ENCODE data around the gene KCNQ1.

The KCNQ1 gene

DNA sequence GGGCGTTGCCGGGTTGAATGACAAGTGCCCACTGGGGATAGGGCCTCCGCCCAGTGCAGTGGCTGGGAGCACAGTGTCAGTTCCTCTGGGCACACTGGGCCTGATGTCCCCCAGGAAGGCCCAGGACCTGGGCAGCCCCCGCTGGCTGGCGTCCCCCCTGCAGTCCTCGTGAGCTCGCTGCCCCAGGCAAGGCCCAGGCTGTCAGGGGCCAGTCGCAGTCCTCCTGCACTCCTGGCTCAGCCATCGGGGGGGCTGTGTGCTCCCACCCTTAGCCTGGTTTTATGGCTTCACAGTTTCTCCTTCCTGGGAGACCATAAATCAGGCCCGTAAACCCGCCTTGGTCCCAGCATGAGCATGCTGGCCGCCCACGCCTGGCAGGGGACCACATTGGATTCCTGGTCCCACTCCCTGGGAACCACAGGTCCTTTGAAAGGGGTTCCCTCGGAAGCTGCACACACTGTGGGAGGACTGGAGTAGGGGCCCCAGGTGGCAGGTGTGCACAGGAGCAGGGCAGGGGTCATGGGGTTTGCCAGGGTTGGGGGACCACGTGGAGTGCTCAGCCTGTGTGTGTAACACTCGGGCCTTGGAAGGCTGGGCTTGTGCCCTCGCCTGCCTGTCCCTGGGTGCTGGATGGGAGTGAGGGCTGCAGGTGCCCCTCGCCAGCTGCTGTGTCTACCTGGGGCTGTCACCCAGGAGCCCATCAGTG, 141.4 kb downstream of the KCNQ1 start:
- DNase-seq (ENCODE audit: extremely low read depth, insufficient read length), result no peak
- no peak overlapping the region for H3K4me3 ChIP-seq (replicated peaks; ENCODE audit: low read depth, low read length)
- H3K27me3 ChIP-seq (replicated peaks; ENCODE audit: control insufficient read depth, insufficient read depth, low read length), result no peaks in the 10 kb centered on the region
- TF ChIP-seq, protein P1, sequence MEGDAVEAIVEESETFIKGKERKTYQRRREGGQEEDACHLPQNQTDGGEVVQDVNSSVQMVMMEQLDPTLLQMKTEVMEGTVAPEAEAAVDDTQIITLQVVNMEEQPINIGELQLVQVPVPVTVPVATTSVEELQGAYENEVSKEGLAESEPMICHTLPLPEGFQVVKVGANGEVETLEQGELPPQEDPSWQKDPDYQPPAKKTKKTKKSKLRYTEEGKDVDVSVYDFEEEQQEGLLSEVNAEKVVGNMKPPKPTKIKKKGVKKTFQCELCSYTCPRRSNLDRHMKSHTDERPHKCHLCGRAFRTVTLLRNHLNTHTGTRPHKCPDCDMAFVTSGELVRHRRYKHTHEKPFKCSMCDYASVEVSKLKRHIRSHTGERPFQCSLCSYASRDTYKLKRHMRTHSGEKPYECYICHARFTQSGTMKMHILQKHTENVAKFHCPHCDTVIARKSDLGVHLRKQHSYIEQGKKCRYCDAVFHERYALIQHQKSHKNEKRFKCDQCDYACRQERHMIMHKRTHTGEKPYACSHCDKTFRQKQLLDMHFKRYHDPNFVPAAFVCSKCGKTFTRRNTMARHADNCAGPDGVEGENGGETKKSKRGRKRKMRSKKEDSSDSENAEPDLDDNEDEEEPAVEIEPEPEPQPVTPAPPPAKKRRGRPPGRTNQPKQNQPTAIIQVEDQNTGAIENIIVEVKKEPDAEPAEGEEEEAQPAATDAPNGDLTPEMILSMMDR (IDR thresholded peaks at IDR 0.05; ENCODE audit: insufficient read depth, low read length, poor library complexity, severe bottlenecking), result no peak
- H3K36me3 ChIP-seq (ENCODE audit: control insufficient read depth, insufficient read depth, low read length), result no peaks in the 10 kb centered on the region

DNA sequence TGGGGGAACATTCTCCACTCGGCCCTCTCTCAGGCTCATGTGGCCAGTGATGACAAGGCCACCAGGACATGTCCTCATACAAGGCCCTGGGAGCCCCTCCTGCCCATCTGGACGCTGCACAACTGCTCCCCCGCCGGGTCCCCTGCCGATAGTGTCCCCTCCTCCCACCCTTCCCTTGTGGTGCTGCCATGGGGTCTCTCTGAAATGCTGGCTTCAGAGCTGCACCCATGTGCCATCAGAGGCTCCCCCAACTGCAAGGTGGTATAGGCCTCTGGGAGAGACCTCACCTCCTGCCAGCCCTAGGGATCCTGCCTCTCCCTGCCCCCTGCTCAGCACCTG, 142.0 kb downstream of the KCNQ1 start:
- Histone ChIP-seq H3K36me3 (ENCODE audit: control insufficient read depth, insufficient read depth, low read length) (no peaks in the 10 kb centered on the region), H3K4me3 (replicated peaks; ENCODE audit: low read depth, low read length) (no peak overlapping the region), H3K27me3 (replicated peaks; ENCODE audit: control insufficient read depth, insufficient read depth, low read length) (no peaks in the 10 kb centered on the region)
- TF ChIP-seq, protein P1 (IDR thresholded peaks at IDR 0.05; ENCODE audit: insufficient read depth, low read length, poor library complexity, severe bottlenecking), result no peak
- no peak for DNase-seq (ENCODE audit: extremely low read depth, insufficient read length)

DNA sequence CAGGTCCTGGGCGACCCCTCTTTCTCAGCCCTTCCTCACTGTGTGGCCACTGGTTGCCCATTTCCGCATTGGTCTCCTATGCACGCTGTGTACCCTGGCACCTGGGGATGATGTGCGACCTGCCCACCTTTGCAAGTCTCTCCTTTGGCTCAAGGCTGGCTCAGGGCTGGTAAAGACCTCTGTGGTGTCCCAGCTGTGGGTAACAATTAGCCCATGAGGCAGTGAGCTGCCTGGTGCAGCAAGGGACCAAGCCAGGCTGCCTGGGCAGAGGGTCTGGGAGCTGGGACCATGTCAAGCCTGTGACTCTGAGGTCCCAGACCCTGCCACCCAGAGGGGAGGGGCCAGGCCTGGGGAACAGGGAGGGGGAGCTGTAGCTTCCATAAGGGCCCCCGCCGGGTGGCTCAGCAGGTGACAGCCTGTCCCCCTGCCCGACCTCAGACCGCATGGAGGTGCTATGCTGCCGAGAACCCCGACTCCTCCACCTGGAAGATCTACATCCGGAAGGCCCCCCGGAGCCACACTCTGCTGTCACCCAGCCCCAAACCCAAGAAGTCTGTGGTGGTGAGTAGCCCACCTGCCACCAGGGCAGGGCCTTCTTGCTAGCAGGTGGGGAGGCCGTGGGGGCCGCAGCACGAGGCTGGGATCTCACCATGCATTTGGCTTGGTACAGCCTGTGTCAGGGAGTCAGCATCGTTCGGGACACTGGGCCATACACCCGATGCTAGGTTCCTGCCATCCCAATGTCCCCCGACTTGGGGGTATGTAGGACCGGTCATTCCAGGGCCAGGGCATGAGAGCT, 142.5 kb downstream of the KCNQ1 start:
- no peak for DNase-seq (ENCODE audit: extremely low read depth, insufficient read length)
- H3K4me3 ChIP-seq (replicated peaks; ENCODE audit: low read depth, low read length), result no peak overlapping the region
- H3K36me3 ChIP-seq (ENCODE audit: control insufficient read depth, insufficient read depth, low read length), result no peaks in the 10 kb centered on the region
- H3K27me3 ChIP-seq (replicated peaks; ENCODE audit: control insufficient read depth, insufficient read depth, low read length), result no peaks in the 10 kb centered on the region
- TF ChIP-seq, protein P1 (IDR thresholded peaks at IDR 0.05; ENCODE audit: insufficient read depth, low read length, poor library complexity, severe bottlenecking), result no peak

DNA sequence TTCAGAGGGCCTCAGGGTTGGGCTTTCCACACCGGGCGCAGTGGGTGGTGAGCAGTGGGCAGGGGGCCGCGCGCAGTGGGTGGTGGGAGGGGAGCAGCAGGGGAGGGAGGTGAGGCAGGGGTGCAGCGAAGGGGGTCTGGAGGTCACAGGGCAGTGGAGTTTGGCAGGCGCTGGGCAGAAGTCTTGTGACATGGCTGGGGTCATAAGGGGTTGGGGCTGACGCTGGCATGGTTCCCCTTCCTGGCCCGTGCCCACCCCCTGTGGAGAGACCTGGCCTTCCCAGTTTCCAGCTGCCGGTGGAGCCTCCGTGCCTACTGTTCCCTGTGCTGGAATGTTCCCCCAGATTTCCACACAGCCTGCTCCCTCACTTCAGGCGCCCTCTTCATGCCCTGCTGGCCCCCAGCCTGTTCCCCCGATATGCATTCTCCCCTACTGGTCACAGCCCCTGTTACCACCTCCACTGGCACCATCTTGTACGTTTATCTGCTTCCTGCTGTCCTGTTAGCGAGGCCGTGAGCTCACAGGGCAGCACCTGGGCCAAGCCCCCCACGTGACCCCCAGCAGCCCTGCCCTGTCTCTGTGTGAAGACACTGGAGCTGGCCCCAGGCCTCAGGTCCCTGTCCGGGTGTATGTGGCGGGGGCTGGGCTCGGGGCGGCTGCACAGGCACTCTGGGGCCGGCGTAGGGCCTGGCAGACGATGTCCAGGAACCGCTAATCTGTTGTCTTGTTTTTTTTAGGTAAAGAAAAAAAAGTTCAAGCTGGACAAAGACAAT, 143.4 kb downstream of the KCNQ1 start:
- Histone ChIP-seq H3K27me3 (replicated peaks; ENCODE audit: control insufficient read depth, insufficient read depth, low read length) (no peaks in the 10 kb centered on the region), H3K36me3 (ENCODE audit: control insufficient read depth, insufficient read depth, low read length) (no peaks in the 10 kb centered on the region), H3K4me3 (replicated peaks; ENCODE audit: low read depth, low read length) (no peak overlapping the region)
- TF ChIP-seq, protein P1 (IDR thresholded peaks at IDR 0.05; ENCODE audit: insufficient read depth, low read length, poor library complexity, severe bottlenecking), result no peak
- no peak for DNase-seq (ENCODE audit: extremely low read depth, insufficient read length)

DNA sequence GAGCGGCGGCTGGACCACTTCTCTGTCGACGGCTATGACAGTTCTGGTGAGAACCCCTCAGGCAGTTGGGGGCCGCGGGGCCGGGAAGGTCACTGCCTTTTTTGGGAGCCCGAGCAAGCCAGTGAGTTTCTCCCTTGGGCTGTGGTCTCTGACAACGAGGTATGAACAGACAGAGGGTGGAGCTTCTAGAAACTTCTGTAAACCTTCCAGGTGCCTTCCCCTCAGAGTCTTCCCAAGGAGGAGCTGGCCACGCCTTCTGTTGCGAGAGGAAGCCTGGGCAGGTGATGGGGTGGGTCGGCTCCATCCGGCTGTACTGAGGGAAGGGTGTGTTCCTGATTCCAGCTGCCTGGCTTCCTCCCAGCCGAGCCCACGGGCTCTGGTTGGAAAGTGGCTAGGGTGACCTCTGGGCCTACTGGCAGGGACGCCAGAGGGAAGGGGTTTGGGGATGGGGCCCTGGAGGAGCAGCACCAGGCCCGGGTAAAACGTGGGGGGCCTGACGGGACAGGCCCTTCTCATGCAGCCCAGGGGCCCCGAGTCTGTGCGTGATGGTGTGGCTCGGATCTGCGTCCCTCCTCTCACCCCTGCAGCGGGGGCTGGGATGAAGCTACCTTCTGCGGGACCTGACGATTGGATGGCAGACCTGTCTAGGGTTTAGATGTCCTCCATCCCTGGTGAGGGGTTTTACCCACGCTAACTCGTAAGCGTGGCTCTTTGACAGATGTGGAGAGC, 144.2 kb downstream of the KCNQ1 start:
- no peak for DNase-seq (ENCODE audit: extremely low read depth, insufficient read length)
- TF ChIP-seq, protein P1 (IDR thresholded peaks at IDR 0.05; ENCODE audit: insufficient read depth, low read length, poor library complexity, severe bottlenecking), result no peak
- Histone ChIP-seq H3K27me3 (replicated peaks; ENCODE audit: control insufficient read depth, insufficient read depth, low read length) (no peaks in the 10 kb centered on the region), H3K4me3 (replicated peaks; ENCODE audit: low read depth, low read length) (no peak overlapping the region), H3K36me3 (ENCODE audit: control insufficient read depth, insufficient read depth, low read length) (no peaks in the 10 kb centered on the region)

All from GM06990 (cell line).